ES-I3 (cell line): Measurements from ENCODE around the gene OSER1.

Source experiments
- H3K36me3 ChIP-seq: 2 replicates; pipeline ENCODE4 v1.6.1; 2013; ENCODE audit warnings: mild to moderate bottlenecking, low read length, control low read depth, moderate library complexity; ENCODE audit not compliant: insufficient read depth
- H3K4me1 ChIP-seq: 2 replicates; pipeline ENCODE4 v1.6.1; 2013; ENCODE audit warnings: mild to moderate bottlenecking, control low read depth, low read length; ENCODE audit not compliant: insufficient read depth
- H3K9ac ChIP-seq: 2 replicates; pipeline ENCODE4 v1.6.1; 2013; ENCODE audit warnings: low read depth, mild to moderate bottlenecking, low read length, moderate library complexity
- H3K9me3 ChIP-seq: 2 replicates; pipeline ENCODE4 v1.6.1; 2013; ENCODE audit warnings: mild to moderate bottlenecking, low read length, moderate library complexity; ENCODE audit not compliant: control insufficient read depth, insufficient read depth

The OSER1 gene

GRCh38 chr20:44185574-44185973, 25.0 kb downstream of the OSER1 start:
- no peaks in the 10 kb centered on the region for H3K9me3 ChIP-seq
- peaks cover 22% of the 10 kb centered on the region for H3K4me1 ChIP-seq
- H3K9ac ChIP-seq: no peak overlapping the region
- H3K36me3 ChIP-seq: no peaks in the 10 kb centered on the region

DNA sequence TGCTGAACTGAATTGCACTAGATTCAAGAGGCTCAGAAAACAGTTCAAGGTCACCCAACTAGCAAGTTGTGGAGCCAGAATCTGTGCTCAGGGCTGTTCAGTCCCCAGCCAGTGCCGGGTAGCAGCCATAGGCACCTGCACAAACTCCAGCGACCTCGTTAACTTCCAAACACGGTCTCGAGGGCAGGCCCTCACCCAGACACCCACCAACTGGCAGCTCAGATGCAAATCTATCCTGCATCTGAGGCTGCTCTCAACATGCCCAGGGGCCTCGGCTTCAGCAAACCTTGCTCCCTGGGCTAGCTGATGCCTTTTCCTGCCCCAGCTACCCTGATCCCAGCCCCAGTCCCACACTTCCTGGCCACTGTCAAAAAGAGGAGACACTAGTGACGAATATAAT, 27.3 kb downstream of the OSER1 start:
- H3K9me3 ChIP-seq: no peaks in the 10 kb centered on the region
- no peak overlapping the region for H3K9ac ChIP-seq
- H3K4me1 ChIP-seq: peaks cover 21% of the 10 kb centered on the region
- no peaks in the 10 kb centered on the region for H3K36me3 ChIP-seq

GRCh38 chr20:44182863-44183262, 27.7 kb downstream of the OSER1 start:
- Histone ChIP-seq H3K4me1 (peaks cover 17% of the 10 kb centered on the region), H3K36me3 (no peaks in the 10 kb centered on the region), H3K9ac (no peak overlapping the region), H3K9me3 (no peaks in the 10 kb centered on the region)

DNA sequence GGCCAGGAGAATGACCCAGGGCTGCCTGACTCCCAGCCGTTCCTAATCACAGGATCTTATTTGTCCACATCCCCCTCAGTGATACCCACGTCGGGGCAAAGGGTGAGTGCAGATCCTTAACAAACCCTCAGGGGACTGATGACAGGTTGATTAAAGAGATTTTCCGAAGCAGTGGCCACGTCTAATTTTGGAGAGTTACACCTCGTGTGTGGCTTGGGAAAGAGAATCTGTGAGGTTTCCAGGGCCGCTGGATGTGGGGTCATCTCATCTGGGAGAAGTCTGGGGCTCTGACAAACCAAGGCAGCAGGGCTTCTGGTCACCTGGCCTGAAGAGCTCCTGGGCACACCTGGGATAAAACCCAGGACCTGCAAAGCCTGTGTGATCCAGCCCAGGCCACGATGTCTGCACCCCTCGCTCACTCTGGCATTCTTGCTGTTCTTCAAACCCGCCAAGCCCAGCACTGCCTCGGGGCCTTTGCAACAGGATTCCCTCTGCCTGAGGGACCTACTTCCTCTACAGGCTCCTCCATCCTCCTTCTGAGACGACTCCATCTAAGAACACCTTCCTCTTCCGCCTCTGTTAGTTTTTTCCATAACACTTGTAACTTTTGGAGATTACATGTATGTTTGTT, 28.3 kb downstream of the OSER1 start:
- H3K4me1 ChIP-seq: peaks cover 20% of the 10 kb centered on the region
- no peaks in the 10 kb centered on the region for H3K36me3 ChIP-seq
- H3K9ac ChIP-seq: no peak overlapping the region
- no peaks in the 10 kb centered on the region for H3K9me3 ChIP-seq

GRCh38 chr20:44181611-44182010, 29.0 kb downstream of the OSER1 start:
- Histone ChIP-seq H3K4me1 (peaks cover 22% of the 10 kb centered on the region), H3K9ac (no peak overlapping the region), H3K9me3 (no peaks in the 10 kb centered on the region), H3K36me3 (no peaks in the 10 kb centered on the region)

- peaks cover 22% of the 10 kb centered on the region for H3K4me1 ChIP-seq
- H3K36me3 ChIP-seq: no peaks in the 10 kb centered on the region
- no peaks in the 10 kb centered on the region for H3K9me3 ChIP-seq
- H3K9ac ChIP-seq: no peak overlapping the region
Measured at GRCh38 chr20:44180814-44181213, 29.8 kb downstream of the OSER1 start.

GRCh38 chr20:44176833-44177534, 33.6 kb downstream of the OSER1 start:
- Histone ChIP-seq H3K4me1 (peaks cover 21% of the 10 kb centered on the region), H3K36me3 (no peaks in the 10 kb centered on the region), H3K9me3 (no peaks in the 10 kb centered on the region), H3K9ac (no peak overlapping the region; the same call in 1 of the 2 replicates)

GRCh38 chr20:44174996-44175765, 35.4 kb downstream of the OSER1 start:
- H3K4me1 ChIP-seq: peaks cover 19% of the 10 kb centered on the region
- no peaks in the 10 kb centered on the region for H3K36me3 ChIP-seq
- H3K9me3 ChIP-seq: no peaks in the 10 kb centered on the region
- H3K9ac ChIP-seq: no peak overlapping the region

DNA sequence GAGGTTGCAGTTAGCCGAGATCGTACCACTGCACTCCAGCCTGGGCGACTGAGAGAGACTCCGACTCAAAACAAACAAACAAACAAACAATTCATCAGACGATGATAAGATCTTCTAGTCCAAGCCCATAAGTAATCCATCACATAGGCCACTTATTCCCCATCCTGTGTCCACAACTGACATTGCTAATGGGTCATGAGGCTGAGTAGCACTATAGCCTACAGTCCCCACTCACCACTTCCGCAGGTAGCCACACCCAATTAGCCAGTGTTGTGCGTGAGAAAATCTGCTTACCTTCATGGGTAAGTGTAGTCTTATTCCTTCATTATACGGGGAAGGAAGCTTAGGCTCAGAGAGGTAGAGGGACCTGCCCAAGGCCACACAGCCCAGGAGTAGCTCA, 36.7 kb downstream of the OSER1 start:
- Histone ChIP-seq H3K9ac (no peak overlapping the region), H3K36me3 (no peaks in the 10 kb centered on the region), H3K9me3 (no peaks in the 10 kb centered on the region), H3K4me1 (peaks cover 16% of the 10 kb centered on the region)

- H3K9ac ChIP-seq: no peak overlapping the region
- no peaks in the 10 kb centered on the region for H3K9me3 ChIP-seq
- no peaks in the 10 kb centered on the region for H3K36me3 ChIP-seq
- H3K4me1 ChIP-seq: peaks cover 16% of the 10 kb centered on the region
Measured at GRCh38 chr20:44173116-44173515, 37.5 kb downstream of the OSER1 start.

DNA sequence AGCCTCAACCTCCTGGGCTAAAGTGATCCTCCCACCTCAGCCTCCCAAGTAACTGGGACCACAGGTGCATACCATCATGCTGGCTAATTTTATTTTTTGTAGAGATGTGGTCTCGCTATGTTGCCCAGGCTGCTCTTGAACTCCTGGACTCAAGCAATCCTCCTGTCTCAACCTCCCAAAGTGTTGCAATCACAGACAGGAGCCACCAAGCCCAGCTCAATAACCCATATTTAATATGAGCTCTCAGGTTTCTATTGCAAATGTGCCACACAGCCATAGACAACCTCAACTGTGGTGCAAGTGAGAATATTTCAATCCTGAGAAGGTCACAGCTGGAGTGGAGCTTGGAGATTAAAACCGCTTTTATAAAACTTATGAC, 38.0 kb downstream of the OSER1 start:
- Histone ChIP-seq H3K36me3 (no peaks in the 10 kb centered on the region), H3K9me3 (no peaks in the 10 kb centered on the region), H3K4me1 (peaks cover 14% of the 10 kb centered on the region), H3K9ac (no peak overlapping the region)

- Histone ChIP-seq H3K9ac (no peak overlapping the region), H3K4me1 (peaks cover 9% of the 10 kb centered on the region; the same call in 1 of the 2 replicates), H3K36me3 (no peaks in the 10 kb centered on the region), H3K9me3 (no peaks in the 10 kb centered on the region)
Measured at GRCh38 chr20:44171775-44172571, 38.6 kb downstream of the OSER1 start.

DNA sequence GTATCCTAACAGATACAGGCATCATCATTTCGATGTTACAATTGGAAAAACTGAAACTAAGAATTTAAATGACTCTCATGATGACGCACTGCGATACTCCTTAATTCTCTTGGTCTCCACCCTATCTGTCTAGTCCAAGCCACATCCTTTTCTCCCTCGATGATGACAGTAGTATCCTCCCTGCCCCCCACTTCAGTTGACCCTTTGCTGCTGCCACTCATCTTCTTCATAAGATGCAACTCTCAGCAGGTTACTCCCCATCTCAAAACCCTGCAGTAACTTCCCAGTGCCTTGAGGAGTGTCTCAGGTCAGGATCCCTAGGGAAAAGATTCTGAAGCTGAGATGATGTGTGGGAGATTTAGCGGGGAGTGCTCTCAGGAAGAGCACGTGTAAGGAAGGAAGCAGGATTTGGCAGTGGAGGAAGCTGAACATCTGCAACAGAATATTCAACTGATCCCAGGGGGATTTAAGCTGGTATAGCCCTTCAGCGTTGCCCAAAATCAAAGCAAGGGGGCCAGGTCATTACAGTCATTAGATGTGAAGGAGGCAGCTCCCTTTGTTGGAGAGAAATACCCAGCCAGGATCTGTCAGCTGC, 39.7 kb downstream of the OSER1 start:
- H3K9me3 ChIP-seq: no peaks in the 10 kb centered on the region

GRCh38 chr20:44167736-44168135, 42.8 kb downstream of the OSER1 start:
- H3K9ac ChIP-seq: no peak overlapping the region
- H3K9me3 ChIP-seq: no peaks in the 10 kb centered on the region
- H3K36me3 ChIP-seq: no peaks in the 10 kb centered on the region
- H3K4me1 ChIP-seq: peaks cover 28% of the 10 kb centered on the region

More for the DNA sequence above, 39.7 kb downstream of the OSER1 start:
- no peaks in the 10 kb centered on the region for H3K36me3 ChIP-seq
- H3K9ac ChIP-seq: no peak overlapping the region
- peaks cover 15% of the 10 kb centered on the region; the same call in 1 of the 2 replicates for H3K4me1 ChIP-seq
